GM12865 (cell line): ENCODE measurements around the gene PSME1.

Experiments used
- DNase-seq: peaks from one replicate; pipeline ENCODE4 v3.0.0; 2010; ENCODE audit warnings: low read depth
- H3K4me3 ChIP-seq: 2 replicates; pipeline ENCODE4 v1.5.1; 2011; ENCODE audit warnings: mild to moderate bottlenecking, low read depth, low read length, control low read depth
- TF ChIP-seq, protein P1 (sequence below): IDR thresholded peaks from 2 replicates; pipeline ENCODE4 v1.5.1; 2011; ENCODE audit warnings: low read length, control low read depth, low read depth, inconsistent platforms; ENCODE audit not compliant: insufficient read depth; ENCODE audit errors: missing control alignments

PSME1 gene

DNA sequence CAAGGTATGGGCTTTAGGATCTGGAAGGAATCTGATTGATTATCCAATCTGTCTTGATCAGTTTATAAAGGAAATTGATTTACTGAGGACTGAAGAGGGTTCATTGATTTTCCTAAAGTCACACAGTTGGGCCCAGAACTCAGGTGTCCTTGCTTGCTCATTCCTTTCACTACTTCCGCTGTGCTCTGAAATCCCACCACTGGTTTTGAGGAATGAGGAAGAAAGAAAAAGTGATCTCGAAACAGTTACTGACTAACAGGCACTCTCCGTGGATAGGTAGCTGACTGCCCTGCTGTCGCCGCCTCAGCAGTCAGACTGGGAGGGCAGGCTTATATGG is 5.6 kb upstream of the PSME1 start, which contains the start of gene FITM1:
Gene FITM1 (plus strand): TSS at position 280 of the 337 bp plus-strand sequence. CDS start 905 bp downstream, outside the sequence.
- no peak within 1 kb of the TSS for H3K4me3 ChIP-seq
- DNase-seq: no peak
- TF ChIP-seq, protein P1, sequence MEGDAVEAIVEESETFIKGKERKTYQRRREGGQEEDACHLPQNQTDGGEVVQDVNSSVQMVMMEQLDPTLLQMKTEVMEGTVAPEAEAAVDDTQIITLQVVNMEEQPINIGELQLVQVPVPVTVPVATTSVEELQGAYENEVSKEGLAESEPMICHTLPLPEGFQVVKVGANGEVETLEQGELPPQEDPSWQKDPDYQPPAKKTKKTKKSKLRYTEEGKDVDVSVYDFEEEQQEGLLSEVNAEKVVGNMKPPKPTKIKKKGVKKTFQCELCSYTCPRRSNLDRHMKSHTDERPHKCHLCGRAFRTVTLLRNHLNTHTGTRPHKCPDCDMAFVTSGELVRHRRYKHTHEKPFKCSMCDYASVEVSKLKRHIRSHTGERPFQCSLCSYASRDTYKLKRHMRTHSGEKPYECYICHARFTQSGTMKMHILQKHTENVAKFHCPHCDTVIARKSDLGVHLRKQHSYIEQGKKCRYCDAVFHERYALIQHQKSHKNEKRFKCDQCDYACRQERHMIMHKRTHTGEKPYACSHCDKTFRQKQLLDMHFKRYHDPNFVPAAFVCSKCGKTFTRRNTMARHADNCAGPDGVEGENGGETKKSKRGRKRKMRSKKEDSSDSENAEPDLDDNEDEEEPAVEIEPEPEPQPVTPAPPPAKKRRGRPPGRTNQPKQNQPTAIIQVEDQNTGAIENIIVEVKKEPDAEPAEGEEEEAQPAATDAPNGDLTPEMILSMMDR: no peak

DNA sequence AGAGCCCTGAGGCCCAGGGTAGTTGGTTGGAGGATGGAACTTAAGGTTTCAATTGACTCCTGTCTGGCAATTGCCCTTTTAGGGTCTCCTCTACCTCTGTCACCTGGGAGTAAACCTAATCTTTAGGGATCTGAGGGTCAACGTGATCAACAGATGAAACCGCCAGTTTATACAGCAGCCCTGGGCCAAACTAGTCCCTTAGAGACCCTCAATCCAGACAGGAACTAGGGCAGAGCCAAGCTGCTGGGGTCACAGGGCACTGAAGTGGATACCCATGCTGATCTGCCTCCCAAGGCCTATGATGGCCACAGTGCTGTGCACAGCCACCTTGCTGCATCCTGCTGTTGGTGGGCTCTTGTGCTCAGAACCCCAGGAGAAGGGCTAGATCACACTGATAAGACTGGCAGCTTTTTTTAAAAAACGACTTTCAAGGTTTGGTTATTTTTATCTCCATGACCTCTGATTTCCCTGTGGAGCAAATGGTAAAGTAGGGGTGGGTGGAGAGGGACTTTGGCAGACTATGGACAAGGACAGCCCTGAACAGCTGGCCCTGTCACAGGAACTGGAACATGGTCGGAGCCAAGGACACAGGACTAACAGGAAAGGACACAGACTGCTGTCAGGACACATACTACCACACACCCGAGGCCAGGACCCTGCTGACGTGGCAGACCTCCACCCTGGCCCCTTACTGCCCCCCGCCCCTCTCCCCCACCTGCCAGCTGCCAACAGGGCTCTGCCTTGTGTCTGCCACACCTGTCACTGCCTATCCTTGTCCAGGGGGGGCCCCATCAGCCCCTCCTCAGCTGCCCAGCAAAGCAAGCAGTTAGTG is 5.1 kb upstream of the PSME1 start:
- DNase-seq: no peak
- TF ChIP-seq, protein P1: no peak
- H3K4me3 ChIP-seq: no peak overlapping the region

DNA sequence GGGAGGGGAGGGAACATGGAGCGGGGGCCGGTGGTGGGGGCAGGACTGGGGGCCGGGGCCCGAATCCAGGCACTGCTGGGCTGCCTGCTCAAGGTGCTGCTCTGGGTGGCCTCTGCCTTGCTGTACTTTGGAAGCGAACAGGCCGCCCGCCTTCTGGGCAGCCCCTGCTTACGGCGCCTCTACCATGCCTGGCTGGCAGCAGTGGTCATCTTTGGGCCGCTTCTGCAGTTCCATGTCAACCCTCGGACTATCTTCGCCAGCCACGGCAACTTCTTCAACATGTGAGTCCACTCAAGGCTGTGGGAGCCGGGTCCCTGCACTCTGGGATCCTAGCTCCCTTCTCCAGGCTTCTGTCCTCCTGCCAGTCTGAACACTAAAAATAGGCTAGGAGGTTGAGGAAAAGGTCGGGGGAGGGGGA is 4.4 kb upstream of the PSME1 start:
- DNase-seq: no peak
- H3K4me3 ChIP-seq: no peak overlapping the region
- TF ChIP-seq, protein P1: no peak

DNA sequence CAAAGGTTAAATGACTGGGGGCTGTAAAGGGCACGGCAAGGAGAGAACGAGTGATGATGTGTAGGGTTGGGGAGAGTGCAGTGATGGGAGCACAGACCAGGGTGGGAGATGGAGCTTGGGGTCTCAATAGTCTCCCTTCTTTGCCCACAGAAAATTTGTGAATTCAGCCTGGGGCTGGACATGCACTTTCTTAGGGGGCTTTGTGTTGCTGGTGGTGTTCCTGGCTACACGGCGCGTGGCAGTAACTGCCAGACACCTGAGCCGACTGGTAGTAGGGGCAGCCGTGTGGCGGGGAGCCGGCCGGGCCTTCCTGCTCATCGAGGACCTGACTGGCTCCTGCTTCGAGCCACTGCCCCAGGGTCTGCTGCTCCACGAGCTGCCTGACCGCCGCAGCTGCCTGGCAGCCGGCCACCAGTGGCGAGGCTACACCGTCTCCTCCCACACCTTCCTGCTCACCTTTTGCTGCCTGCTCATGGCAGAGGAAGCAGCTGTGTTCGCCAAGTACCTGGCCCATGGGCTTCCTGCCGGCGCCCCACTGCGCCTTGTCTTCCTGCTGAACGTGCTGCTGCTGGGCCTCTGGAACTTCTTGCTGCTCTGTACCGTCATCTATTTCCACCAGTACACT is 3.8 kb upstream of the PSME1 start:
- no peak overlapping the region for H3K4me3 ChIP-seq
- DNase-seq: no peak
- TF ChIP-seq, protein P1: no peak

DNA sequence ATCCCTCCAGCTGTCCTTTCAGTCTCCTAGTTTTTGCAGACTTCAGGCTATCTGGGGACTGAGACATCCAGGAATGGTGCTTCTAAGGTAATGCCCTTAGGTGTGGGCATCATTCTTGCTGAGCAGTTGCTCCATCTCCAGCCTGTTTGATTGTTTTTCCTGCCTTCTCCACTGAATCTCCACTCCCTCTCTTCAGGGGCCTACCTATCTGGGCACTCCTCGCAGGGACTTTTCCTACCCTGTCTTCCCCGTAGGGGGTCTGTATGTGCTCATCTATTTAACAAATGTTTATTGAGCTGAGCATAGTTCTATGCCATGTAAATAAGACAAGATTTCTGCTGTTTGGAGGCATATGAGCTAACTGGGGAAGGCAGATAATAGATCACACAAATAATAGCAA is 3.0 kb upstream of the PSME1 start:
- TF ChIP-seq, protein P1: no peak

DNA sequence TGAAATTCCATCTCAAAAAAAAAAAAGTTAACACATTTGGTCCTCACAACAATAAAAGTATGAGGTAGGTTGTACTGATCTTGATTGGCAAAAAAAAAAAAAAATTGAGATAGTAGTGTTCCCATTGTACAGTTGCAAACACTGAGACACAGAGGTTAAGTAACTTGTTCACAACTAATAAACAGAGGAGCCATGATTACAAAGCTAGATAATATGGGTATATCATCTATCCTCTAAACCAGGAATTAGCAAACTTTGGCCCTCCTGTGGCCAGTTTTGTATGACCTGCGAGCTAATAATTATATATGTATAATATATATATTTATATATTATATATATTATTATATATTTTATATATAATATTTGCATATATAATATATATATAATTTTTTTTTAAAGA is 2.3 kb upstream of the PSME1 start:
- DNase-seq: no peak
- TF ChIP-seq, protein P1: no peak

More for the DNA sequence above, 3.0 kb upstream of the PSME1 start:
- H3K4me3 ChIP-seq: no peak overlapping the region
- no peak for DNase-seq

More for the DNA sequence above, 2.3 kb upstream of the PSME1 start:
- no peak overlapping the region for H3K4me3 ChIP-seq
